HG03175 (cell line): Measurements from ENCODE around the gene COX8A.
A peak's percentile ranks its signal among the peaks of the same experiment; 100 is the strongest.
"Not testable (repeated sequence)": the region's sequence is repeated elsewhere in the genome, so short reads cannot be mapped to it uniquely, and the experiment has no call there.

Experiments
- ATAC-seq: cut with Tn5 transposase; IDR thresholded peaks from one replicate; pipeline ENCODE4 v1.9.1; 2021; ENCODE audit warnings: mild to moderate bottlenecking, moderate library complexity; ENCODE audit not compliant: unreplicated experiment

The COX8A gene, protein sequence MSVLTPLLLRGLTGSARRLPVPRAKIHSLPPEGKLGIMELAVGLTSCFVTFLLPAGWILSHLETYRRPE

DNA sequence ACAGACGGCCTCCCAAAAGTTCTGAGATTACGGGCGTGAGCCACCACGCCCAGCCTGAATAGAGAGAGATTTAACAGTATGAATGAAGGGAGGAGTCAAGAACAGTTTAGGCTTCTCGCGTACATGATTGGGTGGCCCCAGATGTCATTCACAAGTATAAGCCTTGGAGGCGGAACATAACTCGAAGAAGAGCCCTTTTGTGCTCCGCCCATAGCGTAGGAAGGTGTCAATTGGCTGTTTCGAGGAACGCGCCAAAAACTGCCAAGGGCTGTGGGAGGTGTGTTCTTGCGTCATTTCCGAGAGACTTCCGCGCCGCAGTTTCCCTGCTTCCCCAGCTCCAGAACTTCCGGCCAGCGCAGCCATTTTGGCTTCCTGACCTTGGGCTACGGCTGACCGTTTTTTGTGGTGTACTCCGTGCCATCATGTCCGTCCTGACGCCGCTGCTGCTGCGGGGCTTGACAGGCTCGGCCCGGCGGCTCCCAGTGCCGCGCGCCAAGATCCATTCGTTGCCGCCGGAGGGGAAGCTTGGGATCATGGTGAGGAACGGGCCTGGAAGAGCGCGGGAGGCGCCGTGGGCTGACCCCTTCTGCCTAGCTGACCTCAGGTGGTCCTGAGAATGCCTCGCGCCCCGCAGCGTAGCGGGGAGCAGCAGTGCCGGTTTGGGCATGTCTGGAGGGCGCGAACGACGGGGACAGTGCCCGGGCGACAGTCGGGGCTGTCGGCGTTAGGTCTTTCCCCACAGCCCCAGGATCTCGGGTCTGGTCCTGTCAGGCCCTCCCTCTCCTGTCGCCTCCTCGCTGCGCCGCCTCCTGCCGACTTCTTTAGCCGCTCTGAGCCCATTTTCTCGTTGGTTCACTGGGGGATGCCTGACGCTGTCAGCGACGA lies at the start of gene COX8A:
TSS of gene COX8A (plus strand) at position 362 of the 885 bp plus-strand sequence. CDS start at position 423, 61 bp downstream.
- peak; percentile 98 for ATAC-seq

GRCh38 chr11:63929616-63930015 lies 44.8 kb upstream of the COX8A start:
- no peak for ATAC-seq

DNA sequence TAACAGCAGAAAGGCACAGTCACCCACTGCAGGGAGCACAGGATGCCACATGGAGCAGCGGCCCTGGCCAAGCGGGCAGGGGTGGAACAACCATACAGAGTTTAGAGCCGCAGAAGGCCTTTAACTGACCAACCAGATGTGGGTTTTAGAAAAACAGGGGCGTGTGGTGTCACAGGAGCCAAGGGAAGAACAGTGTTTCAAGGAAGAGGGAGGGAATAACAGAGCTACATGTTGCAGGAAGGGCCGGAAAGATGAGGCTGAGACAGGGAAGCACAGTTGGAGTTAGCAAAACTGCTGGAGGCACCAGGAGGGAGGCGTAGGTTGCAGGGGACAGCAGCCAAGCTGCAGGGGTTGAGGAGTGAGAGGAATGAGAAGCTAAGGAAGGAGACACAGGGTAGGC lies 43.4 kb upstream of the COX8A start:
- no peak for ATAC-seq

GRCh38 chr11:63931876-63932275 lies 42.5 kb upstream of the COX8A start:
- ATAC-seq = no peak

- no peak for ATAC-seq
Observed at GRCh38 chr11:63933459-63933858, 41.0 kb upstream of the COX8A start.

GRCh38 chr11:63937713-63938478 lies 36.5 kb upstream of the COX8A start:
- peak; percentile 15 for ATAC-seq

DNA sequence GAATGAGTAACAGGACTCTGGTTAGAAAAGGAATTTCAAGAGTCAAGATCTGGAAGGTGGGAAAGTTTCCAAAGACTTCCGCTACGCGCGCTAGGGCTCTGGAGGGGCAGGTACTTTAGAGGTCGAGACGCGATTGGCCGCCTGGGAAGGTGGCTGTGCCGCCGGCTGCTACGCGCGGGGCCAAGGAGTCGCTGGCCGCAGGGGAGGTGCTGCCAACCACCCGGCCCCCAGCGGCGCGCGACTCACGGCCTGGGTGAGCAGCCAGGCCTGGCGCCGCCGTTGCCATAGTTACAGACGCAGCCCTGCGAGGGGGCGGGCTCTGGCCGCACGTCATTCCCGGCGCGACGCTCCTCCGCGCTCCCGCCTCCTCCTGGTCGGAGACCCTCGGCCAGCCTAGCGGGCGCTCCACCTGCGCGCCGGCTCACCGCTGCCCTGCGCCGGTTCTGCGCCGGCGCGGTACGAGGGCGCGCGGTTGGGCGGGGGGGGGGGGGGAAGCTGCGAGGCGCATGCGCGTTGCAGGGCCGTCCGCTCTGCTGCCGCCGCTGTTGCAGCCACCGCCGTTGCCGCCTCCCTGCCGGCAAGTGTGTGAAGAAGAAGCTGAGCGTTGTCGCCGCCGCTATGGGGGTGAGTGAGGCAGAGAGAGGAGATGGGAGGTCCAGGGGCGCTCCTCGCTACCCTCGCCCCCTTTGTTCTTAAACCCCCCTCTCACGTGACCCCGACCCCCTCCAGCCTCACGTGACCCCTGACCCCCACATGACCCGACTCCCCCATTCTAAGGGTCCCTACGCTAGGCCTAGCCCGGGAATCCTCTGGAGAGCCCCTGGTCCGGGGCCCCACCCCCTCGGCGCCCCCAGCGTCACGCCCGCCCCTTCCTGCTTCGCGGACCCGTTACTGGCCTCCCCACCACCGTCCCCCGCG lies 35.7 kb upstream of the COX8A start, which contains the start of gene NAA40:
TSS of gene NAA40 (plus strand) at position 524 of the 918 bp plus-strand sequence. CDS start at position 619, 95 bp downstream.
- peak; percentile 88 for ATAC-seq

- ATAC-seq = peak; percentile 1
Observed at GRCh38 chr11:63939397-63939891, 35.0 kb upstream of the COX8A start.

DNA sequence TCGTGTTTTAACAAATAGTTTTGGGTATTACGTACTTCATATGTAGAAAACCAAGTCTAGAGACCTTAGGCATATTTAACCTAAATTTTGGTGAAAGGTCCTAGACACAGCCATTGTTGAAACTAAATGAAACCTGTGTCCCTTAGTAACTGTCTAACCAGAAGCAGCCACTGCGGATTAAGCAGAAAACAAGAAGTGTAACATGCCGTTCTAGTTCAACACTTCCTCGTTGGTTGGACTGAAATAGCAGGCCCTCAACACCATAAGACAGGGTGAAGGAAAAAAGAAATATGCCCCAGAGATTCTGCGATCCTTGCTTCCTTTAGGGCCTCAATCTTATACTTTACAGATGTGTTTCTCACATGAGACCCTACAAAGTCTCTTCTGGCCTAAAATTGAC lies 33.6 kb upstream of the COX8A start:
- no peak for ATAC-seq

GRCh38 chr11:63941901-63942300 lies 32.5 kb upstream of the COX8A start:
- no peak for ATAC-seq

- ATAC-seq = no peak
Observed at GRCh38 chr11:63942803-63943202, 31.6 kb upstream of the COX8A start.

- no peak for ATAC-seq
Observed at GRCh38 chr11:63944987-63945386, 29.4 kb upstream of the COX8A start.

DNA sequence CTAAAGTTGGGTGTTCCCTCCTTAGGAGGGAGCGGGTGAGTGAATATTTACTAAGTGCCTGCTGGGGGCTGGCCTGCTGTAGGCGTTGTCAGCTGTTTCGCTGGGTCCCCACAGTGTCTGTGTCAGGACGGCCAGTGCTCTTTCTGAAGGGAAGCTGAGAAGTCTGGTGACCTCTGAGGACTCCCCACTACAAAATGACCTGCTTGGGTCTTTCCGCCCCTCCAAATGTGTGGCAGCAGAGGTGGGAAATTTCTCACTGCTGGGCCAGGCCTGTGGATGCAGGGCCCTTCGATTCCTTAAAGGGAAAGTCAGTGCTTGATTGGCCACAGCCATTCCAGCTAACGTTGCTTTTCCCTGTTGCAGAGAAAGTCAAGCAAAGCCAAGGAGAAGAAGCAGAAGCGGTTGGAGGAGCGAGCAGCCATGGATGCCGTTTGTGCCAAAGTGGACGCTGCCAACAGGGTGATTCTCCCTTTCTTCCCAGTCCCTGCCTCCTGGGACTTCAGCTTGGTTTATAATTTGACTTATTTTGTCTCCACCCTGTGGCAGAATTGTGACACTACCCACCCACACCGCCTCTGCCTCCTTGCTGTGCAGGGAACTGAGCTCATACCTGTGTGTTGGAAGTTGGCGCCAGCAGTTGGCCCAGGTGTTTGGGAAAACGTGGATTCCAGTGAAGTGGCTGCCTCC lies 28.8 kb upstream of the COX8A start:
- ATAC-seq = no peak

DNA sequence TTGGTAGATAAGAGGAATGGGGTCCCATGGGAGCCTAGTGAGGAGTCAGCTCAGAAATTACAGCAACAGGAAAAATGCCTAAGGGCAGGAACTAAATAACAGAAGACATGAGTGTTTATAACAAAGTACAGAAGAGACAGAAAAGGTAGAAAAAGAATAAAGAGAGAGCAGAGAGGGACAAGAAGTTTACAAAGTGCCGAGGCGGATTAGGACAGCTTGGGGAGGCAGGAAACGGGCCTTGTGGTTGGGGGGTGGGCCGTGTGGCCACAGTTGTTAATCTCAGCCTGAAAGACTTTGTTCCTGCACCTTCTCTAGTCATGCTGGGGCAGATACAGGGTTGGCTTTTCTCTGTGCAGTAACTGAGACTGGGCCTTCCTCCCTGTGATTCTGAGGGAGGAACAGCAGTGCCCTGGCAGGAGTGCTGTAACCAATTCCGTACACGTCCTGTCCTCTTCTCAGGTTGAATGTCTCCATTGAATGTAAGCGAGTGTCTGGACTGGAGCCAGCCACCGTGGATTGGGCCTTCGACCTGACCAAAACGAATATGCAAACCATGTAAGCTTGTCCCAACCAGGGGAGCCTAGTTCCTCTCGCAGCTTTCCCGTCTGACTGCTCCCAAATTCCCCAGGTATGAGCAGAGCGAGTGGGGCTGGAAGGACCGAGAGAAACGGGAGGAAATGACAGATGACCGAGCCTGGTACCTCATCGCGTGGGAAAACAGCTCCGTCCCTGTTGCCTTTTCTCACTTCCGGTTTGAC lies 22.5 kb upstream of the COX8A start:
- no peak for ATAC-seq

GRCh38 chr11:63952570-63952969 lies 21.9 kb upstream of the COX8A start:
- ATAC-seq = no peak

- no peak for ATAC-seq
Observed at GRCh38 chr11:63958008-63958407, 16.4 kb upstream of the COX8A start.

DNA sequence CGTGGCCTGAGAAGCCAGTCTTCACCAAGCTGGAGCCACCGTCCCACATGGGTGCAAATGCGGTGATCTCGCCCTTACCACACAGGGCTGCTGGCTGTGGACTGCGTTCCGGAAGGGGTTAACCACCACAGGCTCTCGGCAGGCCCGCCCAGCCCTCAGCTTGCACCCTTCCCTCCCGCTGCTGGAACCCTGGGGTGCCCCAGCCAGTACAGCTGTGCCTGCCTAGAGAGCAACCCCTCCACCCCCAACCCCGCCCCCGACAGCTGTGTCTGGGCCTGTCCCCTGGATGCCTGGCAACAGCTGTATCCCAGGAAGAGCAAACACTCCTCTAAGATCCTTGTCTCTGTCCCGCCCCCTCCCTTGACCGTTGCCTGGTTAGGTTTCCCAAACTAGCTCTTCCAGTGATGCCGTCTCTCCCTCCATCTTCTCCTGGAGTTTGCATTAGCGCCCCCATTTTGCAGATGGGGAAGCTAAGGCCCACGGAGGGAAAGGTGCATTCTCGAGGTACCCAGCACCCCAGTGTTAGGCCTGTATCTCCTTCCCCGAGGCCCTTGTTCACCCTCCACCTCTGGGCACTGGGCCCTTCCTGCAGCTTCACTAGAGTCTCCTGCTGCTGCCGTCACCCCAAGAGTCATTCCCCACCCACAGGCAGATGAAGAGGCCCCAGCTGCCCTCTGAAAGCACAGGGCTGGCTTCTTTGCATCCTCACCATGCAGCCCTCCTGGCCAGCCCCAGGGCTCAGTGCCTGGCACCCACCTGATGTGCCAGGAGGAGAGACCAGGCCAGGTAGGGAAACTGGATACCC lies 12.6 kb upstream of the COX8A start:
- ATAC-seq = no peak

GRCh38 chr11:63963895-63964294 lies 10.5 kb upstream of the COX8A start:
- not testable (repeated sequence) for ATAC-seq
